22Rv1 (cell line): ENCODE results near the gene ZBTB39.

Experiments
- H3K27ac ChIP-seq: fragments of 450-650 bp; 2 replicates; pipeline ENCODE4 v1.5.1; 2017
- CTCF ChIP-seq: fragments of 450-650 bp; IDR thresholded peaks from 2 replicates; pipeline ENCODE4 v1.5.1; 2017; ENCODE audit warnings: mild to moderate bottlenecking
- ZFX ChIP-seq: fragments of 450-650 bp; IDR thresholded peaks from 2 replicates; pipeline ENCODE4 v1.6.1; 2017; ENCODE audit warnings: antibody characterized with exemption, borderline replicate concordance

Gene ZBTB39

GRCh38 chr12:56998981-56999380 lies 7.4 kb downstream of the ZBTB39 start:
- TF ChIP-seq CTCF = no peak
- no peak for TF ChIP-seq ZFX
- H3K27ac ChIP-seq = no peak overlapping the region

GRCh38 chr12:56998316-56998715 lies 8.0 kb downstream of the ZBTB39 start:
- TF ChIP-seq ZFX (no peak), CTCF (no peak)
- no peak overlapping the region for H3K27ac ChIP-seq

DNA sequence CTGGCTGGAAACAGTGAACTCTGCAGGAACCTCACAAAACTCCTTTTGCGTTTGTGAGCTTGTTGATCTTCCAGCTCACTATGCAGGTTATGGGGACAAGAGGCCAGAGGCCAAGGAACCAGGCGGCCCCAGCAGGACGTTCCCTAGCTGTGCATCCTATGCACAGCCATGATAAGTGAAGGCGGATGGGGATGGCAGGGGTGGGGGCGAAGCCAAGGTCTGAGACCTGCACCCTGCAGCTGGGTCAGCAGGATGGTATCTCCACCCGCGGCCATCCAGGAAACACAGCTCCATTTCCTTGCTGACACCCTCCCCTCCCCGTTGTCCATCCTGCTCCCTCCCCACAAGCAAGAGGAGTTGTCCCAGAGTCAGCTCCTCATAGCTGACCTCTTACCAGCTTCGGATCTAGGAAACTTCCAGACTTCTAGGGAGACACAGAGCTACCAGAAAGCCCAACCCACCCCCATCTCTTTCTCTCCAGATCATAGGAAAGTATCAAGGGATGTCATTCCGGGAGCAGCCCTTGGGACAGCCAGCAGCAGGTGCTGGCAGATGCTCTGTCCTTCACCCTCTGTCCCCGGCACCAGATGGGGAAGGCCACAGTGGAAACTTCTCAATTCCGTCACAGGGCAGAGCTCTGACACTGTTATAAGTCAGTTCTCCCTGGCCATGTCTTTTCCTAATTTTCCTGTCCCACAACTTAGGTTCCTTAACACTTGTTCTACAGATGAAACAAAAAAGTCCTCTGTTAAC lies 9.4 kb downstream of the ZBTB39 start:
- H3K27ac ChIP-seq = no peak overlapping the region
- TF ChIP-seq ZFX = no peak
- TF ChIP-seq CTCF = no peak

GRCh38 chr12:56995930-56996496 lies 10.3 kb downstream of the ZBTB39 start:
- TF ChIP-seq ZFX (no peak), CTCF (no peak)
- H3K27ac ChIP-seq = no peak overlapping the region

DNA sequence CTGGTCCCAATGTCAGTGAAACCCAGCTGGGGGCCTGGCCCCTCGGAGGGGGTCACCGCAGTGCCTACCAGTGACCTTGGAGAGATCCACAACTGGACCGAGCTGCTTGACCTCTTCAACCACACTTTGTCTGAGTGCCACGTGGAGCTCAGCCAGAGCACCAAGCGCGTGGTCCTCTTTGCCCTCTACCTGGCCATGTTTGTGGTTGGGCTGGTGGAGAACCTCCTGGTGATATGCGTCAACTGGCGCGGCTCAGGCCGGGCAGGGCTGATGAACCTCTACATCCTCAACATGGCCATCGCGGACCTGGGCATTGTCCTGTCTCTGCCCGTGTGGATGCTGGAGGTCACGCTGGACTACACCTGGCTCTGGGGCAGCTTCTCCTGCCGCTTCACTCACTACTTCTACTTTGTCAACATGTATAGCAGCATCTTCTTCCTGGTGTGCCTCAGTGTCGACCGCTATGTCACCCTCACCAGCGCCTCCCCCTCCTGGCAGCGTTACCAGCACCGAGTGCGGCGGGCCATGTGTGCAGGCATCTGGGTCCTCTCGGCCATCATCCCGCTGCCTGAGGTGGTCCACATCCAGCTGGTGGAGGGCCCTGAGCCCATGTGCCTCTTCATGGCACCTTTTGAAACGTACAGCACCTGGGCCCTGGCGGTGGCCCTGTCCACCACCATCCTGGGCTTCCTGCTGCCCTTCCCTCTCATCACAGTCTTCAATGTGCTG lies 11.0 kb downstream of the ZBTB39 start:
- no peak overlapping the region for H3K27ac ChIP-seq
- TF ChIP-seq CTCF = no peak
- no peak for TF ChIP-seq ZFX

DNA sequence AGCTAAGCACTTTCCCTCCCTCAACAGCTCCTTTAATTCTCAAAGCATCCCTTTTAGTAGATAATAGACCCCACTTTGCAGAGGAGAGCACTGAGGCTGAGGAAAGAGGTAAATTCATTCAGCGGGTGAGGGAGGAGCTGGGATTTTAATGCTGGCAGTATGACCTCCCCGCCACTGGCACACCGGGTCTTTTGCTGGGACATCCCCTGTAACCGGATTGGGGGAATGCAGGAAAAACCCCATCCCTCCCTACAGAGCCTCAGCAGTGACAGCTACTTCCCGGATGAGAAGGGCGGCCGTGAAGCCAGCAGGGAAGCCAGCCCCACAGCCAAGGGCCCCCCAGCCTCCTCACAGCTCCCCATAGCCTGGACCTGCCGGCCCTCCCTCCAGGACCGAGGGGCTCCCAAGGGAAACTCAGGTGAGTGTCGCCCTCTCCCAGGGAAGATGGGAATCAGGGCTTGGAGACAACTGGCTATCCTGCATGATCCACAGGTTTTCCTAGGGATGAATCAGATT lies 12.1 kb downstream of the ZBTB39 start:
- TF ChIP-seq ZFX = no peak
- TF ChIP-seq CTCF = no peak
- H3K27ac ChIP-seq = no peak overlapping the region

GRCh38 chr12:56993346-56993745 lies 13.0 kb downstream of the ZBTB39 start:
- H3K27ac ChIP-seq = no peak overlapping the region
- TF ChIP-seq ZFX (no peak), CTCF (no peak)
